GM18870 (cell line): Measurements from ENCODE around the gene WDPCP.
"Not testable (repeated sequence)": the region's sequence is repeated elsewhere in the genome, so short reads cannot be mapped to it uniquely, and the experiment has no call there.

Experiments used
- ATAC-seq: cut with Tn5 transposase; IDR thresholded peaks from one replicate; pipeline ENCODE4 v1.9.1; 2021; ENCODE audit warnings: moderate library complexity; ENCODE audit not compliant: unreplicated experiment

Gene WDPCP

GRCh38 chr2:63374341-63374740, 213.9 kb downstream of the WDPCP start:
- ATAC-seq, result no peak

DNA sequence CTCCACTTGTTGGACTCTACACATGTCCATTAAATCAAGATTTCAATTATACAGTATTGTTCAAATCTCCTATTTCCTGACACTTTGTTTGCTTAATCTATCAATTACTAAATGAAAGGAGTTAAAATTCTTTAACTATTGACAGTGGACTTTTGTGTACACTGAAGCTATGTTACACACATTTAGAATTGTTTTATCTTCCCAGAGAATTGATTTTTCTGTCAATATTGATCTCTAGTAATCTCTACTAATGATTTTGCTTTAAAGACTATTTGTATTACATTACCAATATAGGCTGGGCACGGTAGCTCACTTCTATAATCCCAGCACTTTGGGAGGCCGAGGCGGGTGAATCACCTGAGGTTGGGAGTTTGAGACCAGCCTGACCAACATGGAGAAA, 215.7 kb downstream of the WDPCP start:
- ATAC-seq, result no peak

- no peak for ATAC-seq
Observed at GRCh38 chr2:63369146-63369545, 219.1 kb downstream of the WDPCP start.

GRCh38 chr2:63364866-63365265, 223.4 kb downstream of the WDPCP start:
- ATAC-seq, result no peak

DNA sequence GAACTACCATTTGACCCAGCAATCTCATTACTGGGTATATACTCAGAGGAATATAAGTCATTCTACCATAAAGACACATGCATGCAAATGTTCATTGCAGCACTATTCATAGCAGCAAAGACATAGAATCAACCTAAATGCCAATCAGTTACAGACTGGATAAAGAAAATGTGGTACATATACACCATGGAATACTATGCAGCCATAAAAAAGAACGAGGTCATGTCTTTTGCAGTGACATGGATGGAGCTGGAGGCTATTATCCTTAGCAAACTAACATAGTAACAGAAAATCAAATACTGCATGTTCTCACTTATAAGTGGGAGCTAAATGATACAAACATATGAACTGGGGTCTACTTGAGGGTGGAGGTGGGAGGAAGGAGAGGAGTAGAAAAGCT, 230.6 kb downstream of the WDPCP start:
- not testable (repeated sequence) for ATAC-seq

DNA sequence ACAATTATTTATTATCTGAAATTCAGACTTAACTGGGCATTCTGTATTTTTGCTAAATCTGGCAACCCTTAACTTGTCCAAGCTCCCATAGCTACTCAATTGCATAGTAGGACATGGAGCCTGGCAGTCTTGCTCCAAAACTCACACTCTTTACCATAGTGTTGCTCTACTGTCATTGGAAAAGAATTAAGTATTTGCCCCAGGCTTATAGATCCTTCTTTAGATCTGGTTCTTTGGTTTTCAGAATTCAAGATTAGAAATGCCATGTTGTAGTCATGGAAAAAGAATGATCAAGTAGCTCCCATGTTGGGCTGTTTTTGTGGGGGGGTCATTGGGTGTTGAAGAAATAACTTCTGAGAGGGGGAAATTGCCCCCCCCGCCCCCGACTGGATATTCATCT, 240.9 kb downstream of the WDPCP start:
- no peak for ATAC-seq

GRCh38 chr2:63346411-63346810, 241.9 kb downstream of the WDPCP start:
- ATAC-seq, result no peak

GRCh38 chr2:63345285-63345633, 243.0 kb downstream of the WDPCP start:
- no peak for ATAC-seq

GRCh38 chr2:63344575-63345284, 243.5 kb downstream of the WDPCP start:
- no peak for ATAC-seq

DNA sequence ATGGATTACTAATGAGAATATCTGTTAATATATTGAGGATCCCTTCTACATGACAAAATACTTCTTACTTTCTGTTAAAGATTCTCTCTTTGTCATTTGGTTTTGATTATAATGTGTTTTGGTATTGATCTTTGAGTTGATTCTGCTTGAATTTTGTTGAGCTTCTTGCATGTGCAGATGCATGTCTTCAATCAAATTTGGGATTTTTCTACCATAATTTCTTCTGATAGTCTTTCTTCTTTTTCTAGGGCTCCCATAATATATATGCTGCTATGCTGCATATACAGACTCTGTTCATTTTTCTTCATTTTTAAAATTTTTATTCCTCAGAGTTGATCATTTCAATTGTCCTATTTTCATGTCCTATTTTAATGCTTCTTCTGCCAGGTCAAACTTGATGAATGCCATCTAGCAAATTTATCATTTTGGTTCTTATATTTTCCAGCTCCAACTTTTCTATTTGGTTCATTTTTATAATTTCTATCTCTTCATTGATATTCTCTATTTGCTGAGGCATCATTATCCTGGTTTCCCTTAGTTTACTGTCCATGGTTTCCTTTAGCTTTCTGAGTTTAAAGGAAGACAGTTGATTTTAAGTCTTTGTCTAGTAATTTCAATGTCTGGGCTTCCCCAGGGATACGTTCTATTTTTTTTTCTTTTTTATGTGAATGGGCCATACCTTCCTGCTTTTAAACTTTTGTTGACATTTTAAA, 244.7 kb downstream of the WDPCP start:
- no peak for ATAC-seq

GRCh38 chr2:63340443-63340842, 247.8 kb downstream of the WDPCP start:
- no peak for ATAC-seq

DNA sequence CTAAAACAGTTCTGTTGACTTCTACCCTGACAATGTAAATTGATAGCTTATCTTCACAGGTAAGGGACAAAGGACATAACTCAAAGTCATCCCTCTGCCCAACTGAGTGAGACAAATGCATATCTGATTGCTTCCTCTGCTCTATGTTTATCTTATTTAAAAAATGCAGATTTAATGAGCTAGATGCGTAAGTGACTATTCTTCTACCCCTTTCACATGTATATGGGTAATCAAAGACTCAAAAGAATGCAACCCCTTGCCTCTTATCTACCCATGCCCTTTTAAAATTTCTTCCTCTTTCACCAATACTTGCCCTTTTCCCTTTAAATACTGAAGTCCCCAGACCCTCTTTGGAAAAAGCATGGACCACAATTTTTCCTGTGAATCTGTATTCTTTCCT, 253.4 kb downstream of the WDPCP start:
- no peak for ATAC-seq

- ATAC-seq, result no peak
Observed at GRCh38 chr2:63326473-63326872, 261.8 kb downstream of the WDPCP start.

- ATAC-seq, result not testable (repeated sequence)
Observed at GRCh38 chr2:63323662-63324061, 264.6 kb downstream of the WDPCP start.

DNA sequence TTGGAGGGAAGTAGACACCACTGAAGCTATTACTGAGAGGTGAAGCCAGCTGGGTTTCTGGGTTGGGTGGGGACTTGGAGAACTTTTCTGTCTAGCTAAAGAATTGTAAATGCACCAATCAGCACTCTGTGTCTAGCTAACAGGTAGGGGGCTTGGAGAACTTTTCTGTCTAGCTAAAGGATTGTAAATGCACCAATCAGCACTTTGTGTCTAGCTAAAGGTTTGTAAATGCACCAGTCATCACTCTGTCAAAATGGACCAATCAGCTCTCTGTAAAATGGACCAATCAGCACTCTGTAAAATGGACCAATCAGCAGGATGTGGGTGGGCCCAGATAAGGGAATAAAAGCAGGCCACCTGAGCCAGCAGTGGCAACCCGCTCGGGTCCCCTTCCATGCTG, 266.3 kb downstream of the WDPCP start:
- ATAC-seq, result not testable (repeated sequence)

GRCh38 chr2:63320669-63321068, 267.6 kb downstream of the WDPCP start:
- ATAC-seq, result no peak

- ATAC-seq, result no peak
Observed at GRCh38 chr2:63310614-63311013, 277.7 kb downstream of the WDPCP start.

GRCh38 chr2:63301481-63301880, 286.8 kb downstream of the WDPCP start:
- ATAC-seq, result no peak

- no peak for ATAC-seq
Observed at GRCh38 chr2:63300835-63301234, 287.4 kb downstream of the WDPCP start.

DNA sequence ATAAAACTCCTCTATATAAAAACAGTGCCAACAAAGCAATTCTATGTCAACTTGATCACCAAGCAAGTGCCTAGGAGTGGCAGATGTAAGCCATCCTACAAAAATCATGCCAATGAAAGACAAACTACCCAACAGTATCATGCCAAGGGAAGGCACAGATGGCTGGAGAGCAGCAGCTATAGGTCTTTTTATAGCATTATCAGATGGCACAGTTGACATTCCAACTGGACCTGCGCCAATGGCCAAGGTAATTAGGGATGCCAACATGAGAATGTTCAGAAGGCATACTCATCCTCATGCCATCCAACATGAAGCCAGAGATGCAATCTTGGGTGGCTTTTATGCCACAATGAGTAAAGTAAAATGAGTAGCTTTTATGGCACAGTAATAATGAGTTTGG, 300.3 kb downstream of the WDPCP start:
- ATAC-seq, result no peak

DNA sequence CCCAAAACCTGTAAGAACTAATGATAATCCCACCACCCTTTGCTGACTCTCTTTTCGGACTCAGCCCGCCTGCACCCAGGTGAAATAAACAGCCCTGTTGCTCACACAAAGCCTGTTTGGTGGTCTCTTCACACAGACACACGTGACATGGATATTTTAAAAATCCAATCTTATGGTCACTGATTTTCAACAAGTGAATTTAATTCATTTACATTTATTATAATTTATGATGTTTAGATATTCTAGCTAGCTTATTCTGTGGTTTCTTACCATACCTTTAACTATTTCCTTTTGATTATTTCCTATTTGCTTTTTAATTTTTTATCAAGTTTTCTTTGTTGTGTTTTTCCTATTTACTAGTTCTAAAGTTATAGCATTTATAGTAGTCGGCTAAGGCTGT, 301.8 kb downstream of the WDPCP start:
- not testable (repeated sequence) for ATAC-seq

GRCh38 chr2:63283273-63283672, 305.0 kb downstream of the WDPCP start:
- ATAC-seq, result no peak

- ATAC-seq, result no peak
Observed at GRCh38 chr2:63272560-63272959, 315.7 kb downstream of the WDPCP start.
